HFF-Myc (cell line): Measurements from ENCODE around the gene HIGD1A.

Experiments used
- DNase-seq: peaks from one replicate; pipeline ENCODE4 v3.0.0-alpha.2; 2011; ENCODE audit warnings: low read depth; ENCODE audit errors: extremely low read depth
- H3K4me3 ChIP-seq: replicated peaks from 2 replicates; pipeline ENCODE4 v1.5.1; 2011; ENCODE audit warnings: low read depth, mild to moderate bottlenecking, control low read depth, low read length
- TF ChIP-seq, protein P1 (sequence below): IDR thresholded peaks from 2 replicates; pipeline ENCODE4 v1.5.1; 2012; ENCODE audit warnings: mild to moderate bottlenecking, low read depth, low read length, control low read depth; ENCODE audit errors: missing control alignments

The HIGD1A gene

DNA sequence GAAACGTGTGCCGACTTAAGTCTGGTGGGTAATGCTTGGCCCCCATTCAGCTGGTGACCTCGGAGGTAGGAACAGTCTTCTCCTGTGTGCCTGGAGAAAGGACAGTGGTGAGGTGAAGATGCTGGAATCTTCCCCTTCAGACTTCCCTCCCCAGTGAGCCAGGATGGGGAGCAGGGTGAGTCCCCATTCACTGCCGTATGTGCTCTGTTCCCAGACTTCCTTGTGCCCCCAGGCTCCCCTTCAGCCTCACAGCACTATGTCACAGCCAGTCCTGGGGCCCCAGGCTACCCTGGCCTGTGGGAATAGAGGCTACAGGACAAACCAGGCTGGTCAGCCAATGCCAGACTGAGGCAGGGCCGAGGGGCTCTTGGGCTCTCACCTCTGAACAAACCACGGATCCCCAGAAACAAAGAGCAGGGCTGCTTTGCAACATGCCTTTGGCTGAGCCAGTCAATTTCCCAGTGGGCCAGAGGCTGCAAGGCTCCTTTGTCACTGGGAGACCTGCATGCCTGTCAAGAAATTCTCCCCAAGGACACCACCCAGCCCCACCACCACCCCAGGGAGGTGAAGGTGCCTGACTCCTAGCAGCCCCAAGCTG is 69.9 kb downstream of the HIGD1A start:
- DNase-seq, result no peak
- H3K4me3 ChIP-seq, result no peak overlapping the region
- TF ChIP-seq, protein P1, sequence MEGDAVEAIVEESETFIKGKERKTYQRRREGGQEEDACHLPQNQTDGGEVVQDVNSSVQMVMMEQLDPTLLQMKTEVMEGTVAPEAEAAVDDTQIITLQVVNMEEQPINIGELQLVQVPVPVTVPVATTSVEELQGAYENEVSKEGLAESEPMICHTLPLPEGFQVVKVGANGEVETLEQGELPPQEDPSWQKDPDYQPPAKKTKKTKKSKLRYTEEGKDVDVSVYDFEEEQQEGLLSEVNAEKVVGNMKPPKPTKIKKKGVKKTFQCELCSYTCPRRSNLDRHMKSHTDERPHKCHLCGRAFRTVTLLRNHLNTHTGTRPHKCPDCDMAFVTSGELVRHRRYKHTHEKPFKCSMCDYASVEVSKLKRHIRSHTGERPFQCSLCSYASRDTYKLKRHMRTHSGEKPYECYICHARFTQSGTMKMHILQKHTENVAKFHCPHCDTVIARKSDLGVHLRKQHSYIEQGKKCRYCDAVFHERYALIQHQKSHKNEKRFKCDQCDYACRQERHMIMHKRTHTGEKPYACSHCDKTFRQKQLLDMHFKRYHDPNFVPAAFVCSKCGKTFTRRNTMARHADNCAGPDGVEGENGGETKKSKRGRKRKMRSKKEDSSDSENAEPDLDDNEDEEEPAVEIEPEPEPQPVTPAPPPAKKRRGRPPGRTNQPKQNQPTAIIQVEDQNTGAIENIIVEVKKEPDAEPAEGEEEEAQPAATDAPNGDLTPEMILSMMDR, result no peak

DNA sequence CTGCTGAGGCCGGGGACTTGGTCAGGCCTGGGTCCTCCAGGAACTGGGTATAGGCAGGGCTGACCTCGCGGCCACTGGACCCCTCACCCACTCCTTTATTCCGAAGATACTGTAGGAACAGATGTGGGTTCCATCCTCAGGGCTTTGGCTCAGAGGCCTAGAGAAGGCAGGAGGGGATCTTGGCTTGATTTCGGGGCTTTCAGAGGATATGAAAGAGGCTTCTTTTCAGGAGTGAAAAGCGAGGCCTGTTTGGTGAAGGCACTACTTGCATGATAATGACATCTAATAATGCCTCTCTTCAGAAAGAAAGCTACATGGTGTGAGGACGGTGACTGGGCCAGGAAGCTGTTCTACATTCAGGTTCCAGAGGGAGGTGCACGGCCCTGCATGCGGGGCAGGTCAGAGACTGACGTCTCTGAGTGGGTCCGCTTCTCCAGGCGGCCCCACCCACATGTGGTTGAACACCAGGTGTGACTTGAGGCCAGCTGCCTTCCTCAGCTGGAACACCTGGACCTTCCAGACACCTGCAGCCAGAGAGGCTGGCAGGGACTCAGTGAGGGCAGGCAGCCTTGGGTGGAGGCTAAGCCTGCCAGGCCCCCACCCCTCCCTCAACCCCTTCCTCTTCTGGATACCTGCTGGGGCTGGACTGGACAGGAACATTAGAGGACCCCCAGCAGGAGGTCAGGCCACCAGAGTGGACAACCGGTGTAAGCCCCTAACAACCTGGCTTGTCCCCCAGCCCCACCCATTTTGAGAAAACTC is 70.6 kb downstream of the HIGD1A start:
- H3K4me3 ChIP-seq, result no peak overlapping the region
- no peak for DNase-seq
- TF ChIP-seq, protein P1, result no peak
